ENCODE results near the gene MYO6. TPM values are rescaled to one million over a fixed set of nuclear protein-coding genes. Genes with fewer than 3 reads are reported as not detected.
"Not testable (repeated sequence)": the region's sequence is repeated elsewhere in the genome, so short reads cannot be mapped to it uniquely, and the experiment has no call there.

Gene MYO6
- total RNA-seq, 2 experiments from 2014 or later, result 0.42 TPM

DNA sequence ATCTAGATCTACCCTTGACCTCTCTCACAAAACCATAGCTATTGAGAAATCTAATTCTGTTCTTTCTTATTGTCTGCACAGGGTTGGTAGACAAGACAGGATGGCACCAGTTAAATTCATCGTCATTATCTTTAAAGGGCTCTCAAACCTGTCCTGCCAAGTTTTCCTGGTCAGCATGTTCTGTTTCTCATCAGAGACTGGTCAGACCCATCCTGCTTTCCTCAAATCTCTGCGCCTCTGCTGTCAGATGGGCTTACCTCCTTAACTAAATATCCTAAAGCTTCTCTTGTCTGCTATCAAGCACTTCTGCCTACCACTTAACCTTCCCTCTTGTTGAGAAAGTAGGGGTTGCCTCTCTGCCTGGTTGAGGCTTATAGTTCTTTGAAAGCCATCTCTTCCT, 125.2 kb downstream of the MYO6 start:
- Mint-ChIP-seq H3K36me3 (ENCODE audit: low read depth) (no peaks in the 10 kb centered on the region), H3K9me3 (ENCODE audit: insufficient read depth) (no peaks in the 10 kb centered on the region), H3K4me1 (ENCODE audit: low read depth) (no peaks in the 10 kb centered on the region), H3K4me3 (no peak overlapping the region), H3K27ac (no peak overlapping the region), H3K27me3 (ENCODE audit: low read depth) (peaks cover 4% of the 10 kb centered on the region)
- DNase-seq (no peak), ATAC-seq (no peak)
- POLR2A ChIA-PET, result no interaction called here
- CTCF ChIA-PET, result interaction anchor here (1.5 kb wide), 1 partner anchor 20 kb away, joined by 5 read pairs; no protein-coding TSS in a partner anchor

DNA sequence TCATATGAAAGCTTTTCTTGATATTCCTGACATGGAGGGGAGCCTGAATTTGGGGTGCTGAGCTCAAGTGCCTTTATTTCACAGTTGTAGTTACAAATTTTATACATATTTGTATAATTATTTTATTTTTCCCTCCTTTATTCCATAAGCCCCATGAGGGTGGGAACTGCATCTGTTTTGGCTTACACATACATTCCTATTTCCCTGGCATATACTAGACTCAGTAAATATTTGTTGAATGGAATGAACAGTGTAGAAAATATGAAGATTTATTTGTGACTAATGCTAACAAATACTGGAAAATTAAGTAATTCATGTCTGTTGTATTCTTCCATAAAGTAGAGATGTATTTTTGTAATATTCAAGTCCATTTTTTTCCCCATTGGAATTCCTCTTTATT, 127.1 kb downstream of the MYO6 start:
- no peak for DNase-seq
- H3K4me3 Mint-ChIP-seq, result no peak overlapping the region
- H3K9me3 Mint-ChIP-seq (ENCODE audit: insufficient read depth), result no peaks in the 10 kb centered on the region
- H3K27me3 Mint-ChIP-seq (ENCODE audit: low read depth), result peaks cover 4% of the 10 kb centered on the region
- H3K4me1 Mint-ChIP-seq (ENCODE audit: low read depth), result no peaks in the 10 kb centered on the region
- ATAC-seq, result no peak
- ChIA-PET CTCF (interaction anchor here (0.7 to 2.0 kb wide), 2 partner anchors 17 to 282 kb away, joined by 3 to 10 read pairs; no protein-coding TSS in a partner anchor), POLR2A (no interaction called here)
- no peak overlapping the region for H3K27ac Mint-ChIP-seq
- no peaks in the 10 kb centered on the region for H3K36me3 Mint-ChIP-seq (ENCODE audit: low read depth)

DNA sequence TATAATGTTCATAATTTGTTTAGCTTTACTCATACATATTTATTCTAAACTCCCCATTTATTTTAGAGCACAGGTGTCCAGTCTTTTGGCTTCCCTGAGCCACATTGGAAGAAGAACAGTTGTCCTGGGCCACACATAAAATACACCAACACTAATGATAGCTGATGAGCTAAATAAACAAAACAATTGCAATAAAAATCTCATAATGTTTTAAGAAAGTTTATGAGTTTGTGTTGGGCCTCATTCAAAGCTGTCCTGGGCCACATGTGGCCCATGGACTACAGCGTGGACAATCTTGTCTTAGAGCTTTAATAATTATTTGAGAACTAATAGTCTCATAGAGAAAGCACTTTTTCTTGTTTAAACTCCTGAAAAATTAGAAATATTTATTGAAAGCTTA, 131.3 kb downstream of the MYO6 start:
- H3K4me1 Mint-ChIP-seq (ENCODE audit: low read depth), result no peaks in the 10 kb centered on the region
- no peak overlapping the region for H3K27ac Mint-ChIP-seq
- no peak for ATAC-seq
- ChIA-PET POLR2A (no interaction called here), CTCF (interaction anchor here (3.2 kb wide), 1 partner anchor 13 kb away, joined by 19 read pairs; no protein-coding TSS in a partner anchor)
- DNase-seq, result no peak
- no peaks in the 10 kb centered on the region for H3K27me3 Mint-ChIP-seq (ENCODE audit: low read depth)
- H3K4me3 Mint-ChIP-seq, result no peak overlapping the region
- H3K36me3 Mint-ChIP-seq (ENCODE audit: low read depth), result no peaks in the 10 kb centered on the region
- H3K9me3 Mint-ChIP-seq (ENCODE audit: insufficient read depth), result no peaks in the 10 kb centered on the region

DNA sequence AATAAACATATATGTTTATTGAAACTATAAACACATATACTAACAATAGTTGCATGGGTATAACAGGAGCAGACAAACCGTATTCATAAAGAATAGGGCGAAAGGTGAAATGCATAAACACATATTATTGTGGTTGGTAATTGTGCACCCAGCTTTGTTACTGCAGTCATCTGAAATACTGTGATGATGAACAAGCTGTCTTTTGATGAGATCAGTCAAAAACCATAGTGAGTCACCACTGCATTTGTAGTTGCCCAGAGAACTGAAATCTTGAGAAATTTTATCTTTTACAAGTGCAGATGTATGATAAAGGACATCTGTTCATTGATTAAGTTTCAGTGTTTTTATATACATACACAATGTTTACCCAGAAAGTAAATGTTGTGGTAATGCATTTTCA, 133.7 kb downstream of the MYO6 start:
- Mint-ChIP-seq H3K36me3 (ENCODE audit: low read depth) (no peaks in the 10 kb centered on the region), H3K27ac (no peak overlapping the region), H3K27me3 (ENCODE audit: low read depth) (no peaks in the 10 kb centered on the region), H3K4me3 (no peak overlapping the region), H3K9me3 (ENCODE audit: insufficient read depth) (no peaks in the 10 kb centered on the region), H3K4me1 (ENCODE audit: low read depth) (no peaks in the 10 kb centered on the region)
- ChIA-PET POLR2A (no interaction called here), CTCF (interaction anchor here (3.2 kb wide), 1 partner anchor 11 kb away, joined by 19 read pairs; no protein-coding TSS in a partner anchor)
- DNase-seq (no peak), ATAC-seq (no peak)

DNA sequence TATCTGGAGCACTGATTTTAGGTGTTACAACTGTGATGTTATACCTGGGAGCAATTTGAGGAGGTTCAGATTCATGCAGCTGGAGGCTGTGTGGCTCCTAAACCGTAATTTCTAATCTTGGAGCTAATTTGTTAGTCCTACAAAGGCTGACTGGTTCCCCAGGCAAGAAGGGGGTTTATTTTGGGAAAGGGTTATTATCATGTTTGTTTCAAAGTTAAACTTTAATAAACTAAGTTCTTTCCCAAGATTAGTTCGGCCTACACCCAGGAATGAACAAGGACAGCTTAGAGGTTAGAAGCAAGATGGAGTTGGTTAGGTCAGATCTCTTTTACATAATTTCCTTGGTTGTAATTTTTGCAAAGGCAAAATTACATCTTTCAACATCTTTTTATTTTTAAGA, 135.8 kb downstream of the MYO6 start:
- H3K9me3 Mint-ChIP-seq (ENCODE audit: insufficient read depth), result no peaks in the 10 kb centered on the region

DNA sequence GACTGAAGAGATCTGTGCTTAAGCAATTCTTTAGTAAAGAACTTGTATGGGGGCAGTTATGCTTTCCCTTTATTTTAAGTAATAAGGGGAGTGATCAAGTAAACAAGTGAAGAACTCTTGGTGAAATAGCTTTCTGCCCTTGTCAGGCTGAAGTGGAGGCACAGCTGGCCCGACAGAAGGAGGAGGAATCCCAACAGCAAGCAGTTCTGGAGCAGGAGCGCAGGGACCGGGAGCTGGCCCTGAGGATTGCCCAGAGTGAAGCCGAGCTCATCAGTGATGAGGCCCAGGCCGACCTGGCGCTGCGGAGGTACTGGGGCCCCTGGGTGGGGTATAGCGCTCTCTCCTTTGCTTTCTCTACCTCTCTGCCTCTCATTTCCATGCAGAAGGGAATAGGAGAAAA, 143.3 kb downstream of the MYO6 start:
- H3K9me3 Mint-ChIP-seq (ENCODE audit: insufficient read depth), result no peaks in the 10 kb centered on the region
- CTCF ChIA-PET, result interaction anchor here (1.2 to 2.6 kb wide), 11 partner anchors 8 to 51 kb away, joined by 3 to 27 read pairs (median 10); no protein-coding TSS in a partner anchor
- POLR2A ChIA-PET, result no interaction called here
- no peak overlapping the region for H3K27ac Mint-ChIP-seq
- ATAC-seq (no peak), DNase-seq (no peak)
- no peak overlapping the region for H3K4me3 Mint-ChIP-seq
- no peaks in the 10 kb centered on the region for H3K4me1 Mint-ChIP-seq (ENCODE audit: low read depth)
- H3K36me3 Mint-ChIP-seq (ENCODE audit: low read depth), result no peaks in the 10 kb centered on the region
- H3K27me3 Mint-ChIP-seq (ENCODE audit: low read depth), result no peaks in the 10 kb centered on the region

More for the DNA sequence above, 135.8 kb downstream of the MYO6 start:
- no peak overlapping the region for H3K27ac Mint-ChIP-seq
- no peaks in the 10 kb centered on the region for H3K36me3 Mint-ChIP-seq (ENCODE audit: low read depth)
- no peaks in the 10 kb centered on the region for H3K4me1 Mint-ChIP-seq (ENCODE audit: low read depth)
- ATAC-seq (no peak), DNase-seq (no peak)
- no peaks in the 10 kb centered on the region for H3K27me3 Mint-ChIP-seq (ENCODE audit: low read depth)
- ChIA-PET CTCF (interaction anchor here (1.5 kb wide), 1 partner anchor 9 kb away, joined by 4 read pairs; no protein-coding TSS in a partner anchor), POLR2A (no interaction called here)
- H3K4me3 Mint-ChIP-seq, result no peak overlapping the region

DNA sequence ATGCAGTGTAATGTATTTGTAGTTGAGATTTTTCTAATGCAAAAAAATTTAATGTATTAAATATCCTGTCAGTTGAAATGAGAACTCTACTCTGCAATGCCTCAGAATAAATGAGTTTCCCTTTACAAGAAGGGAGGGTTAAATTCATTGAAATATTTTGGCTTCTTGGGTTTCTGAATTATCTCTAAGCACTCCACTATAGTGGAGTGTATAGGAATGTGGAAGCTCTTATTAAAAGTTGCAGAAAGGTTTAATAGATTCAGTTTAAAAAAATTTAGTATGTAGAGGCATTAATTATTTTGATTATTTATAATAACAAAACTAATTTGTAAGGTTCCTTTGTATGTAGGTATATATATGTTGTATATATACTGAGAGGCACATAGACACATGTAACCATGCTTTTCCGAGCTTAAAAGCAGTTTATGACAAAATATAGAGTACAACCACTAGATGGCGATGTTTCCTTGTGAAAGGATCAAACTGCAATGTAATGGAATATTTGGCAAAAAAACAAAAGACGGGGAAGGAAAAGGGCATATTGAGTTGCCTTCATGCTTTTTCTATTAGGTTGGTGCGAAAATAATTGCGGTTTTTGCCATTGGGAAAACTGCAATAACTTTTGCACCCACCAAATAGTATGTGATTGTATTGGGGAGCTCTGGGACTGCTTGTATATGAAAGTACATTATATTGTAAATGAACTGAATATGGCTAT, 144.2 kb downstream of the MYO6 start:
- H3K27ac Mint-ChIP-seq, result no peak overlapping the region
- no peaks in the 10 kb centered on the region for H3K4me1 Mint-ChIP-seq (ENCODE audit: low read depth)
- DNase-seq (no peak), ATAC-seq (no peak)
- no peak overlapping the region for H3K4me3 Mint-ChIP-seq
- H3K9me3 Mint-ChIP-seq (ENCODE audit: insufficient read depth), result no peaks in the 10 kb centered on the region
- POLR2A ChIA-PET, result no interaction called here
- no peaks in the 10 kb centered on the region for H3K36me3 Mint-ChIP-seq (ENCODE audit: low read depth)
- CTCF ChIA-PET, result interaction anchor here (0.6 to 2.6 kb wide), 28 partner anchors 8 to 1564 kb away, joined by 3 to 27 read pairs (median 4); no protein-coding TSS in a partner anchor
- no peaks in the 10 kb centered on the region for H3K27me3 Mint-ChIP-seq (ENCODE audit: low read depth)

DNA sequence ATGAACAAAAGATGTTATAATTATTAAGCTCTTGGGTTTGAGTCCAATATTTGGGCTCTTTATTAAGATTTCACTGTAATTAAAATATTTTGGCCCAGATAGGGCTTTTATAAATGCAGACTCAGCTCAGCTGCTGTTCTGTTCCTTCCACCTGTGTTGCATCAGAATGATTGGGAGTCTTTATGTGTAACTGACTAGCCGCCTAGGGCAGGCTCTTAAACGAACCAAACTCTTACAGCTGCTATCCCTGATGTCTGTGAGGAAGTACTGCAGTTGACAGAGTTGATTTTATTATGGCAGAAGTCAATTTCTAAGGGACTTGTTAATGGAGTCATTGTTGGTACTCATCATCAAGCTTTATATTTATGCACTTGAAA, 144.7 kb downstream of the MYO6 start:
- no peak for ATAC-seq
- no peak overlapping the region for H3K4me3 Mint-ChIP-seq
- no peaks in the 10 kb centered on the region for H3K4me1 Mint-ChIP-seq (ENCODE audit: low read depth)
- no peak overlapping the region for H3K27ac Mint-ChIP-seq
- no peak for DNase-seq
- no peaks in the 10 kb centered on the region for H3K27me3 Mint-ChIP-seq (ENCODE audit: low read depth)
- POLR2A ChIA-PET, result no interaction called here
- H3K9me3 Mint-ChIP-seq (ENCODE audit: insufficient read depth), result no peaks in the 10 kb centered on the region
- H3K36me3 Mint-ChIP-seq (ENCODE audit: low read depth), result no peaks in the 10 kb centered on the region
- CTCF ChIA-PET, result interaction anchor here (0.8 to 2.6 kb wide), 25 partner anchors 9 to 1563 kb away, joined by 3 to 27 read pairs (median 4); no protein-coding TSS in a partner anchor

DNA sequence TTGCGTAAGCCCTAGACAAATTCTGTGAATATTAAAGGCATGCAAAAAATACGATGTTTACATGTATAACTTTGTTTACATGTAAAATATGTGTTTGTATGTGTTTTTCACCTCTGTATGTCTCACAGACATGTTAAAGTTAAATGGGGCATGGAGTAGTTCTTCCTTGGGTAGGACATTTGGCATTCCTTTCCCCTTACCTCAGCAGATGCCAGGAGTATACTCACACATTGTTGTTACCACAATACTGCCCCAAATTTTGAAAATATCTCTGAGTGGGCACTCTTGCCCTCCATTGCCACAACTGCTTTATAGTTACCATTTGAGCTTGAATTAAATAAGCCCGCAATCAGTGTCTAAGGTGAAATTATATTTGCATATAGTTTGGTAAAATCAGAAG, 147.5 kb downstream of the MYO6 start:
- Mint-ChIP-seq H3K36me3 (ENCODE audit: low read depth) (no peaks in the 10 kb centered on the region), H3K9me3 (ENCODE audit: insufficient read depth) (no peaks in the 10 kb centered on the region), H3K4me1 (ENCODE audit: low read depth) (no peaks in the 10 kb centered on the region), H3K4me3 (no peak overlapping the region), H3K27me3 (ENCODE audit: low read depth) (no peaks in the 10 kb centered on the region), H3K27ac (no peak overlapping the region)
- DNase-seq, result no peak
- ChIA-PET POLR2A (no interaction called here), CTCF (no interaction called here)
- ATAC-seq, result no peak

DNA sequence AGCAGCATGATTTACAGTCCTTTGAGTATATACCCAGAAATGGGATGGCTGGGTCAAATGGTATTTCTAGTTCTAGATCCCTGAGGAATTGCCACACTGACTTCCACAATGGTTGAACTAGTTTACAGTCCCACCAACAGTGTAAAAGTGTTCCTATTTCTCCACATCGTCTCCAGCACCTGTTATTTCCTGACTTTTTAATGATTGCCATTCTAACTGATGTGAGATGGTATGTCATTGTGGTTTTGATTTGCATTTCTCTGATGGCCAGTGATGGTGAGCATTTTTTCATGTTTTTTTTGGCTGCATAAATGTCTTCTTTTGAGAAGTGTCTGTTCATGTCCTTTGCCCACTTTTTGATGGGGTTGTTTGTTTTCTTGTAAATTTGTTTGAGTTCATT, 151.2 kb downstream of the MYO6 start:
- H3K27ac Mint-ChIP-seq; DNase-seq; POLR2A ChIA-PET; H3K27me3 Mint-ChIP-seq (ENCODE audit: low read depth); H3K4me1 Mint-ChIP-seq (ENCODE audit: low read depth); ATAC-seq; H3K9me3 Mint-ChIP-seq (ENCODE audit: insufficient read depth); CTCF ChIA-PET; H3K4me3 Mint-ChIP-seq; H3K36me3 Mint-ChIP-seq (ENCODE audit: low read depth): not testable (repeated sequence)

DNA sequence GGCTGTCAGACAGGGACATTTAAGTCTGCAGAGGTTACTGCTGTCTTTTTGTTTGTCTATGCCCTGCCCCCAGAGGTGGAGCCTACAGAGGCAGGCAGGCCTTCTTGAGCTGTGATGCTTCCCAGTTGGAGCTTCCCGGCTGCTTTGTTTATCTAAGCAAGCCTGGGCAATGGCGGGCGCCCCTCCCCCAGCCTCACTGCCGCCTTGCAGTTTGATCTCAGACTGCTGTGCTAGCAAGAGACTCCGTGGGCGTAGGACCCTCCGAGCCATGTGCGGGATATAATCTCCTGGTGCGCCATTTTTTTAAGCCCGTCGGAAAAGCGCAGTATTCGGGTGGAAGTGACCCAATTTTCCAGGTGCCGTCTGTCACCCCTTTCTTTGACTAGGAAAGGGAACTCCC, 156.1 kb downstream of the MYO6 start:
- not testable (repeated sequence) for H3K27me3 Mint-ChIP-seq (ENCODE audit: low read depth)
- CTCF ChIA-PET, result interaction anchor here (4.7 kb wide), 1 partner anchor 11 kb away, joined by 27 read pairs; no protein-coding TSS in a partner anchor

DNA sequence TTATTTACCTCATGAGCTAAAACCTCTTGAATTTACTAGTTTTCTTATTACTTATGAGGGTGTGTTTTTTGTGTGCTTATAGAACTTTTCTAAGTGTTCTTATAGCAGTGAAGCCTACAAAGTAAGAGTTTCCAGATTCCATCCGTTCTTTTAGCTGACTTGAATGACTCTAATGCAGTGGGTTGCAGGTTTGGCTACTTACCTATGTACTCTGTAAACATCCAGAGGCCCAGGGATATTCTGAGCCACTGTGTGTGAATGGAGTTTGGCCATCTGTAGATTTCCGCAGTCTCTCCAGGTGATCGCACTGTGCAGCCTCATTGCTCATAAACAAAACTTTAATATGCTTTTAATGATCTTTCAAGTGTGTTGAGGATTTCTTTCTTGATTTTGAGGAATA, 157.8 kb downstream of the MYO6 start:
- H3K27me3 Mint-ChIP-seq (ENCODE audit: low read depth), result no peaks in the 10 kb centered on the region
- CTCF ChIA-PET, result interaction anchor here (4.7 kb wide), 1 partner anchor 13 kb away, joined by 27 read pairs; no protein-coding TSS in a partner anchor

More for the DNA sequence above, 156.1 kb downstream of the MYO6 start:
- DNase-seq; H3K27ac Mint-ChIP-seq; H3K4me1 Mint-ChIP-seq (ENCODE audit: low read depth); POLR2A ChIA-PET; H3K4me3 Mint-ChIP-seq; H3K36me3 Mint-ChIP-seq (ENCODE audit: low read depth); H3K9me3 Mint-ChIP-seq (ENCODE audit: insufficient read depth); ATAC-seq: not testable (repeated sequence)

More for the DNA sequence above, 157.8 kb downstream of the MYO6 start:
- ATAC-seq, result no peak
- DNase-seq, result no peak
- H3K4me1 Mint-ChIP-seq (ENCODE audit: low read depth), result no peaks in the 10 kb centered on the region
- POLR2A ChIA-PET, result no interaction called here
- no peaks in the 10 kb centered on the region for H3K9me3 Mint-ChIP-seq (ENCODE audit: insufficient read depth)
- no peak overlapping the region for H3K27ac Mint-ChIP-seq
- H3K4me3 Mint-ChIP-seq, result no peak overlapping the region
- H3K36me3 Mint-ChIP-seq (ENCODE audit: low read depth), result no peaks in the 10 kb centered on the region

Measured in activated CD8-positive, alpha-beta T cell treated with anti-CD3 and anti-CD28 coated beads, Interleukin-2, amount 10 ng/mL, durations not matched to agents 7 days and 5 days (primary cell).